Frontal cortex (tissue), 4 donors: ENCODE data around the gene SLC29A2. TPM values are rescaled to one million over a fixed set of nuclear protein-coding genes. Genes with fewer than 3 reads are reported as not detected.

Source experiments
- DNase-seq, 2 donors: peaks; one replicate each; pipeline ENCODE4 v3.0.0; 2012; ENCODE audit warnings: low spot score in 2 of 2
- FAIRE-seq: peaks from 2 replicates; lab custom pipeline; 2012; peaks lifted over from hg19 to GRCh38; lab: Jason Lieb, UNC
- total RNA-seq: library from RNA; depleted of rRNA; stranded (reverse); fragments of >200 nt; gene quantifications from one replicate; pipeline ENCODE4 v1.2.3, GENCODE V29; 2014
- donor health status: control.
- donor health status: control.
- donor health status: control.

Gene SLC29A2
- total RNA-seq, 1 donor from 2014 or later, result 1.6 TPM

DNA sequence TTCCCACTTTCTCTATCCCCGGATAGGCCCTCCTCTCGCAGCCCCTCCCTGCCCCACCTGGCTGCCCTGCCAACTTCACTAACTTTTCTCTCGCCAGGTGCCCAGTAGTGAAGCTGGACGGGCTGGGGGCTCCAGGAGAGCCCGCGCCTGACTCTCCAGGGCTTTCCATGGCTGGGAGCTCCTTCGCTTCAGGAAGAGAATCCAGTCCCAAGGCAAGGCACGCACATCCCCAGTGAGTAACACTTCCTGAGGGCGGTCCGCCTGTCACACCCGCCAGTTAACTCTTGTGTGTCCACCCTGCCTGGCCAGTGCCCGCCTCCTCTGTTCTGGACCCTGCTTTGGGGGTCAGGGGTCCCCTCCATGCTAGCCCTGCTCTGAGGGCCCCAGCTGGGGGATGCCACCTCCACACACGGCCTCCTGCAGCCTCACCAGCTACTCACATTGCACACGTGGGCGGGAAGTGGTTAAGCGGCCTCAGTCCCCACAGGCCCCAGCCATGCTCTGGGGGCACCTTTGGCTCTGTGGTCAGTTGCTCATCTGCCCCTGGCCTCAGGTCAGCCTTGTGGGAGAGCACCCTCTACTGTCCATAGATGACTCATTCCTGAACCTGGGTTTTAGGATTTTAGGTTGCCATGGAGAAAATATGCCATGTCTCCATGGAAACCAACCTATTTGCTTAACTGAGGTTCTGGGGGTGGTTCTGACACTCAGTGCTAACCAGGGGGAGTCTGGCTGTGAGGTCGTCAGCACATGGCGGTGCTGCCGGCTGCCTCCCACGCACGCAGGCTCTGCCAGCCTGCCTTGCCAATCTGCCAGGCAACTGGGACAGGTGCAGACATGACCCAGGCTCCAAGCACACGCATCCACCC, 35.1 kb downstream of the SLC29A2 start, which contains the start of gene RIN1:
RIN1 (minus strand) TSS at position 201 of the 869 bp plus-strand sequence; CDS start at position 169, 32 bp downstream.
- DNase-seq (peak; percentile 69 to 91), FAIRE-seq (no peak)

GRCh38 chr11:66335531-66336233, 35.9 kb downstream of the SLC29A2 start:
- FAIRE-seq (no peak), DNase-seq (no peak)

- DNase-seq, result no peak
- no peak for FAIRE-seq
Measured at GRCh38 chr11:66334605-66335442, 36.7 kb downstream of the SLC29A2 start.

DNA sequence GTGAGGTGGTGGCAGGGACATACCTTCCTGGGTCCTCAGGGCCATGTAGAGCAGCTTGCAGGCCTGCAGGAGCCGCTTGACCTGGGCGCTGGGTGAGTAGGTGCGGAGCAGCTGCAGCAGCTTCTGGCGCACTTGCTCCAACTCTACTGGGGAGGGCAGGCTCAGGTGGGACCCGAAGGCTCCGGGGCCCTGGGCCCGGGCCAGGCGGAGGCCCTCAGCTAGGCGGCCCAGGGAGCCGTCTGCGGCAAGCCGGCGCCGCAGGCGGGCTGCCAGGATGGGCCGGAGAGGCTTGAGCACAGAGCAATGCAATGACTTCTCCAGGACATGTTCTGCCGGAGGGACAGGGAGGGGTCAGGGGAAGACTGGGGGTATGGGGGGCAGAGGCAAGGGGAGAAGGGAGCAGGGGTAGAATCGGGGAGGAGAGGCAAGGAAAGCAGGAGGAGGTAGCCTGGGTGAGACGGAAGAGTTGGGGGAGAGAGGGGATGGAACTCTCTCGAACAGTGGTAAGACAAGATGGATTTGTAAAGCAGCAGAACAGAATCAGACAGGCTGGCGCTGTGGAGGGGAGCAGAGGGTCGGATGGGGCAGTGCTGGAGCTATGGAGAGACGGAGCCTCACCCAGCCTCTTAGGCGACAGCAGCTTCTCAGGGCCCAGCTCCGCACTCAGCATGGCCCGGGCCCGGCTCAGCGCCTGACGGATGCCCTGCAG, 37.5 kb downstream of the SLC29A2 start:
- DNase-seq (no peak), FAIRE-seq (no peak)

DNA sequence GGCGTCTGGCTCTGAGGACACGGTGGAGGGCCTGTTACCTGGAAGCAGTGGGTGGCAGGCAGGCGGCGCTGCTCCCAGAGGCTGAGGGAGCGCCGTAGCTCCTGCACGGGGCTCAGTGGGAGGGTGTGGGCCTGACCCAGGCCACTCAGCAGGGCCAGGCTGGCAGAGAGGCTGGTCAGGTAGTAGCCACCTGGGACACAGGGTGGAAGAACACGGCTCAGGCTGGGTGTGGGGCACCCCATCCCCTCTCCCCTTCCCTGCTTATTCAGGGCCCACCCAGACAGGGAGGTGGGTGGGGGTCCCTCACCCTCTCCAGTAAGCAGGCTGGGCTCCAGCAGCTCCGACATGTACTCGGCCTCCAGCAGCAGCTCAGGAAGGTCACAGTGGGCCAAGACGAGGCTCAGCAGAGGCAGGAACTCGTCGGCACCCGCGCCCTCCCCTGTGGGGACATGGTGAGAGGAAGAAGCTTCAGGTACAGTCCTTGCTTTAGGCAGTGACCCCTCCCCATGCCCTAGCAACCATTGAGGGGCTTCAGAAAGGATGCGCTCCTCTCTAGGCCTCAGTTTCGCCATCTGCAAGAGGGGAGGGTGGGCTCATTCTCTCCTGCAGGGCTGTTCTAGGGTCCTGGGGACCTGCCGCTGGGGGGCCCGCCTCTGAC, 38.2 kb downstream of the SLC29A2 start:
- FAIRE-seq, result no peak

GRCh38 chr11:66332371-66333219, 39.0 kb downstream of the SLC29A2 start:
- DNase-seq, result no peak
- FAIRE-seq, result no peak

More for the DNA sequence above, 38.2 kb downstream of the SLC29A2 start:
- no peak for DNase-seq

GRCh38 chr11:66331542-66332370, 39.8 kb downstream of the SLC29A2 start:
- DNase-seq (no peak), FAIRE-seq (no peak)

DNA sequence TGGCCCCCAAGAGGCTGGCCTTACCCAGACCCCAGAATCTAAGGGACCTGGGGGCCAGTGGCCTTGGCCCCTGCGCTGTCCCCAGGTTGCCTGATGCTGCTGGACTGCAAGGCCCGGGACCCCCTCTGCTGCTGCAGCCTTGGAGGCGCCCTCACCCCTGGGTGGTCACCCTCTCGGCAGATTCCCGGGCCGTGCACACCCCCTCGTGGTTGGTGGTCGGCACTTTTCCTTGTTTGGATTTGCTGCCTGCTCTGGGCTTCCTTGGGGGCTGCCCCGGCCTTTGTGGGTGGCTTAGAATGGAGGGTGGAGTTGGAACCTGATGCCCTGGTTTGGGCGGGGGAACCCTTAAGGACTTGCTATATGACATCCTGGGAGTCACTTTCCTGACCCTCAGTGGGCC, 40.6 kb downstream of the SLC29A2 start:
- no peak for FAIRE-seq

GRCh38 chr11:66329165-66329673, 42.3 kb downstream of the SLC29A2 start:
- FAIRE-seq (no peak), DNase-seq (no peak)

More for the DNA sequence above, 40.6 kb downstream of the SLC29A2 start:
- DNase-seq, result no peak

DNA sequence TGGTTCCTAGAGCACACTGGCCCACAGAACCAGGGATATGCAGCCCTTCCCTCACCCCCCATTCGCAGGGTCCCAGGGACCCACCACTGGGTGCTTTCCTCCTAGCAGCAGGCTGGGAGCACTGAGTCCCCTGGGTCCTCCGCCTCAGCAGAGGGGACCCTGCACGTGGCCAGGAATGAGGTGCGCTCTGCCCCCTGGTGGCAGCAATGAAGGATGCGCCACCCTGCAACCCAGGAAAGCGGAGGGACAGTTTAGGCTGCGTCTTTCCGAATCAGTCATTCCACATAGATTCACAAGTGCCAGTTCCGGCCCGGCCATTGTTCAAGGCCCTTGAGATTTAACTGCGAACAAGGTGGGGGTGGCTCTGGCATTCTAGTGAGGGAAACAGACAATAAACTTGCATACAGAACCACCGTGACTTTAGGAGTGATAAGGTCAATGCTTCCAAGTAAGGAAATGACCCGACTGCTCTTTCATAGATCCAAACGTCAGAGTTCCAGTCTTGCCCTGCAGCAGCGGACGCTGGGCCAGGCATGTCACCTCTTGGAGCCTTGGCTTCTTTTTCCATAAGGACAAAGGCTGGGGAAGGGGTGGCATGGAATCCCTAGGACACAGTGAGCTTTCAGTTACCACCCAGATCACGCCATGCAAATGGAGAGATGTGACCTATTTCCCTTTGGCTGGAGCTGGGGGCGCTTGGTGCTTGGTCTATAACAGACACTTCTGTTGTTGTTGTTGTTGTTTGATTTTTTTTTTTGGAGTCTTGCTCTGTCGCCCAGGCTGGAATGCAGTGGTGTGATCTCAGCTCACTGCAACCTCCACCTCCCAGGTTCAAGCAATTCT, 43.0 kb downstream of the SLC29A2 start:
- DNase-seq (peak; percentile 83 to 88), FAIRE-seq (no peak)

- no peak for DNase-seq
- FAIRE-seq, result no peak
Measured at GRCh38 chr11:66328031-66328301, 43.6 kb downstream of the SLC29A2 start.

GRCh38 chr11:66327171-66328030, 44.2 kb downstream of the SLC29A2 start:
- DNase-seq (no peak), FAIRE-seq (no peak)

GRCh38 chr11:66326261-66327111, 45.1 kb downstream of the SLC29A2 start:
- DNase-seq (no peak), FAIRE-seq (no peak)

GRCh38 chr11:66325263-66325671, 46.3 kb downstream of the SLC29A2 start:
- FAIRE-seq (no peak), DNase-seq (no peak)

DNA sequence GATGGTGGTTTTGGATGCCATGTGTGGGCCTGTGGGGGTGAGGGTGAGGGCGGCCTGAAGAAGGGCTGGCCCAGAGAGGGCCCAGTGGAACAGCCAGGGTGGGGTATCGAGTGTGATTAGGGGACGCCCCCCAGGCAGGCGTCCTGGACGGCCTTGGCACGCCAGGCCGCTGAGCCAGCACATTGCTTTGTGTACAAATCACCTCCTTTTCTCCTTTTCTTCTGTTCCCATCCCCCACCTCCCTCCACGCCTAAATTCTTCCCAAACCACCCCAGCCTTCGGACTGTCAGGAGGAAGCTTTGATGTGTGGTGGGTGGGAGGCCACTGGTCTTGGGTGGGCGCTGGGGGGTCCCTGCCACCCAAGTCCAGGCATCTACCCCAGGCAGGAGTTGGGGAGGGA, 46.9 kb downstream of the SLC29A2 start:
- FAIRE-seq, result no peak
- DNase-seq, result no peak
